ENCODE measurements around the gene AGBL3. TPM values are rescaled to one million over a fixed set of nuclear protein-coding genes. Genes with fewer than 3 reads are reported as not detected.

The AGBL3 gene
- total and polyA plus RNA-seq, 9 of the 15 experiments (the other 6 are each of a cell fraction or from before 2014, with no cell fraction given): 0.54 to 2.9 (median 1.7) TPM

DNA sequence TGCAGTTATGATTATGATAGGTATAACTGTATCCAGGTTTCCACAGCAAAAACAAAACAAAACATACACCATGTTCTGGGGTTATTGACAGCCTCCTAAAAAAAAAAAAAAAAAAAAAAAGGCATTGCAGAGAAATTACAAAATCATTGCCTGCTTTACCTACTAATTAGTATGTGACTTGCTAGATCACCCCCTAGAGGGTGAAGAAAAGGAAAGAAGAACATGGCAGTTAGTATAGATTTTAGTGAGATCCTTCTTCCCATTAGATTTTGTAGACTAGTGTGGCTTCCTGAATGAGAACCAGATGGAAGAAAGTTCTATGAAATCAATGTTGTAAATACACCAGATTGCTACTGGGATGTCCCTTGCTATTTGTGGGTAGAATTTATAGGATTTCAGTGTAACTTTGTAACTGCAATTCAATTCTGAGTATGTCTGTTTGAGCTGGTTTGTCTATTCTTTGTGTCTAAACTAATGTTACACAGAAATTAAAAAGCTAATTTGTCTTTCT, 24.0 kb upstream of the AGBL3 start:
- FAIRE-seq (peak; percentile 26), DNase-seq (ENCODE audit: extremely low read depth in 1 of 4, low spot score in 3 of 4) (no peak), ATAC-seq (no peak)
- CTCF ChIA-PET (ENCODE audit: low intra/inter-chr PET ratio): no interaction called here
- Histone ChIP-seq H2AFZ (ENCODE audit: low read depth, low read length) (no peak overlapping the region), H3K4me1 (replicated peaks in 1 of 2; ENCODE audit: control insufficient read depth in 2 of 2, insufficient read depth in 2 of 2, low read length in 2 of 2) (no peaks in the 10 kb centered on the region), H3K9me1 (ENCODE audit: control insufficient read depth, insufficient read depth, low read length) (no peaks in the 10 kb centered on the region), H3K4me3 (no peak overlapping the region), H3K9ac (ENCODE audit: insufficient read depth in 1 of 2, low read depth in 2 of 2, low read length in 2 of 2) (no peak overlapping the region), H3K36me3 (ENCODE audit: control insufficient read depth, insufficient read depth, low read length) (no peaks in the 10 kb centered on the region), H3K79me2 (ENCODE audit: control insufficient read depth, insufficient read depth, low read length) (no peaks in the 10 kb centered on the region), H3K27me3 (ENCODE audit: control insufficient read depth in 2 of 2, insufficient read depth in 2 of 2, low read length in 2 of 2) (peaks cover 30 to 40% of the 10 kb centered on the region in 2 experiments; a peak in 4 of 5 replicates), H4K20me1 (replicated peaks; ENCODE audit: control insufficient read depth, insufficient read depth, low read length) (no peaks in the 10 kb centered on the region), H3K4me2 (ENCODE audit: insufficient read depth, low read length) (no peak overlapping the region), H3K9me3 (replicated peaks; ENCODE audit: control insufficient read depth, insufficient read depth, low read depth, low read length) (no peaks in the 10 kb centered on the region), H3K27ac (ENCODE audit: extremely low read depth, low read depth, low read length) (no peak overlapping the region)
- TF ChIP-seq MCM5 (IDR thresholded peaks at IDR 0.05; ENCODE audit: low read depth) (no peak), ILK (tag; IDR thresholded peaks at IDR 0.05; ENCODE audit: borderline replicate concordance, low read depth) (no peak), ZNF384 (IDR thresholded peaks at IDR 0.05; ENCODE audit: low read depth, low read length) (peak; percentile 25; the same call in 1 of the 2 replicates), KDM5B (IDR thresholded peaks at IDR 0.05; ENCODE audit: insufficient replicate concordance, low read depth, low read length) (no peak), JUND (IDR thresholded peaks at IDR 0.05; ENCODE audit: borderline replicate concordance, low read depth, low read length) (no peak), JUND (tag; IDR thresholded peaks at IDR 0.05; ENCODE audit: borderline replicate concordance, low read depth, low read length) (no peak)
- TF ChIP-seq, protein P1, sequence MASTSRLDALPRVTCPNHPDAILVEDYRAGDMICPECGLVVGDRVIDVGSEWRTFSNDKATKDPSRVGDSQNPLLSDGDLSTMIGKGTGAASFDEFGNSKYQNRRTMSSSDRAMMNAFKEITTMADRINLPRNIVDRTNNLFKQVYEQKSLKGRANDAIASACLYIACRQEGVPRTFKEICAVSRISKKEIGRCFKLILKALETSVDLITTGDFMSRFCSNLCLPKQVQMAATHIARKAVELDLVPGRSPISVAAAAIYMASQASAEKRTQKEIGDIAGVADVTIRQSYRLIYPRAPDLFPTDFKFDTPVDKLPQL (IDR thresholded peaks at IDR 0.05; ENCODE audit: extremely low read depth, insufficient read length): no peak
- TF ChIP-seq, protein P2, sequence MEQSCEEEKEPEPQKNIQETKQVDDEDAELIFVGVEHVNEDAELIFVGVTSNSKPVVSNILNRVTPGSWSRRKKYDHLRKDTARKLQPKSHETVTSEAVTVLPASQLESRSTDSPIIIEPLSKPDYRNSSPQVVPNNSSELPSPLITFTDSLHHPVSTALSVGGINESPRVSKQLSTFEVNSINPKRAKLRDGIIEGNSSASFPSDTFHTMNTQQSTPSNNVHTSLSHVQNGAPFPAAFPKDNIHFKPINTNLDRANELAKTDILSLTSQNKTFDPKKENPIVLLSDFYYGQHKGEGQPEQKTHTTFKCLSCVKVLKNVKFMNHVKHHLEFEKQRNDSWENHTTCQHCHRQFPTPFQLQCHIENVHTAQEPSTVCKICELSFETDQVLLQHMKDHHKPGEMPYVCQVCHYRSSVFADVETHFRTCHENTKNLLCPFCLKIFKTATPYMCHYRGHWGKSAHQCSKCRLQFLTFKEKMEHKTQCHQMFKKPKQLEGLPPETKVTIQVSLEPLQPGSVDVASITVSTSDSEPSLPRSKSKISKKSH (CRISPR knock-in tag; IDR thresholded peaks at IDR 0.05): no peak
- TF ChIP-seq, protein P3, sequence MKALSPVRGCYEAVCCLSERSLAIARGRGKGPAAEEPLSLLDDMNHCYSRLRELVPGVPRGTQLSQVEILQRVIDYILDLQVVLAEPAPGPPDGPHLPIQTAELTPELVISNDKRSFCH (CRISPR knock-in tag; IDR thresholded peaks at IDR 0.05): no peak
- TF ChIP-seq, protein P3 (tag; IDR thresholded peaks at IDR 0.05): no peak
- TF ChIP-seq, protein P4, sequence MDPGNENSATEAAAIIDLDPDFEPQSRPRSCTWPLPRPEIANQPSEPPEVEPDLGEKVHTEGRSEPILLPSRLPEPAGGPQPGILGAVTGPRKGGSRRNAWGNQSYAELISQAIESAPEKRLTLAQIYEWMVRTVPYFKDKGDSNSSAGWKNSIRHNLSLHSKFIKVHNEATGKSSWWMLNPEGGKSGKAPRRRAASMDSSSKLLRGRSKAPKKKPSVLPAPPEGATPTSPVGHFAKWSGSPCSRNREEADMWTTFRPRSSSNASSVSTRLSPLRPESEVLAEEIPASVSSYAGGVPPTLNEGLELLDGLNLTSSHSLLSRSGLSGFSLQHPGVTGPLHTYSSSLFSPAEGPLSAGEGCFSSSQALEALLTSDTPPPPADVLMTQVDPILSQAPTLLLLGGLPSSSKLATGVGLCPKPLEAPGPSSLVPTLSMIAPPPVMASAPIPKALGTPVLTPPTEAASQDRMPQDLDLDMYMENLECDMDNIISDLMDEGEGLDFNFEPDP (CRISPR knock-in tag; IDR thresholded peaks at IDR 0.05): no peak
- intact Hi-C loops (cut with micrococcal nuclease) (no loop called here), in situ Hi-C loops (cut with MboI) (no loop called here)
- POLR2A ChIA-PET: no interaction called here
- BruUV-seq (replicated peaks): no TSS peak
